Liver (tissue), 9 donors: ENCODE results near the gene TOB1. TPM values are rescaled to one million over a fixed set of nuclear protein-coding genes. Genes with fewer than 3 reads are reported as not detected.

Source experiments
- DNase-seq: peaks from one replicate; pipeline ENCODE4 v3.0.0-alpha.2; 2017; ENCODE audit warnings: low spot score
- H3K27ac ChIP-seq, 2 donors: one replicate each; pipeline ENCODE4 v1.7.0; 2013; ENCODE audit warnings: inconsistent platforms in 2 of 2, low read length in 2 of 2, control low read depth in 1 of 2, low read depth in 1 of 2, mild to moderate bottlenecking in 1 of 2
- H3K27me3 ChIP-seq, 4 donors: one replicate each; pipeline versions ENCODE4 v1.6.1 to v1.7.0; 2013; ENCODE audit warnings: low read length in 3 of 4, inconsistent platforms in 1 of 4, mild to moderate bottlenecking in 1 of 4, moderate library complexity in 1 of 4; ENCODE audit not compliant: control insufficient read depth in 4 of 4, insufficient read depth in 4 of 4
- H3K36me3 ChIP-seq, 4 donors: one replicate each; pipeline versions ENCODE4 v1.6.1 to v1.7.0; 2013; ENCODE audit warnings: low read length in 3 of 4, mild to moderate bottlenecking in 3 of 4, low read depth in 1 of 4, moderate library complexity in 1 of 4; ENCODE audit not compliant: control insufficient read depth in 4 of 4, insufficient read depth in 3 of 4
- H3K4me1 ChIP-seq, 4 donors: one replicate each; pipeline versions ENCODE4 v1.6.1 to v1.7.0; 2013; ENCODE audit warnings: low read length in 3 of 4, mild to moderate bottlenecking in 3 of 4, moderate library complexity in 1 of 4; ENCODE audit not compliant: control insufficient read depth in 4 of 4, insufficient read depth in 4 of 4
- H3K4me3 ChIP-seq, 3 donors: one replicate each; pipeline versions ENCODE4 v1.6.1 to v1.7.0; 2013; ENCODE audit warnings: low read length in 3 of 3, control low read depth in 1 of 3, low read depth in 1 of 3, mild to moderate bottlenecking in 1 of 3
- H3K9ac ChIP-seq, 2 donors: one replicate each; pipeline ENCODE4 v1.7.0; 2013; ENCODE audit warnings: low read length in 2 of 2, mild to moderate bottlenecking in 2 of 2, moderate library complexity in 2 of 2, control low read depth in 1 of 2, low read depth in 1 of 2
- H3K9me3 ChIP-seq, 4 donors: one replicate each; pipeline versions ENCODE4 v1.6.1 to v1.7.0; 2013; ENCODE audit warnings: low read length in 3 of 4; ENCODE audit not compliant: control insufficient read depth in 4 of 4
- CTCF ChIP-seq: fragments of 150-350 bp; IDR thresholded peaks from 2 replicates; pipeline ENCODE4 v1.5.1; 2017; ENCODE audit warnings: improper control_type of control experiment, low read depth, low read length; ENCODE audit not compliant: missing input control
- EGR1 ChIP-seq, 2 donors: IDR thresholded peaks; 2 replicates each; pipeline ENCODE4 v1.6.1; 2016 to 2018; ENCODE audit warnings: antibody characterized with exemption in 2 of 2, low read depth in 2 of 2
- FOXA1 ChIP-seq: IDR thresholded peaks from 2 replicates; pipeline ENCODE4 v1.6.1; 2016; ENCODE audit warnings: antibody characterized with exemption
- HNF4A ChIP-seq, 2 donors: conservative IDR thresholded peaks; 2 replicates each; pipeline ENCODE4 v1.6.1; 2016; ENCODE audit warnings: antibody characterized with exemption in 2 of 2, mild to moderate bottlenecking in 2 of 2
- MAX ChIP-seq: IDR thresholded peaks from 2 replicates; pipeline ENCODE4 v1.6.1; 2016; ENCODE audit warnings: antibody characterized with exemption
- RAD21 ChIP-seq, 2 donors: IDR thresholded peaks; 2 replicates each; pipeline ENCODE4 v1.6.1; 2016; ENCODE audit warnings: antibody characterized with exemption in 2 of 2, mild to moderate bottlenecking in 2 of 2
- REST ChIP-seq: IDR thresholded peaks from 2 replicates; pipeline ENCODE4 v1.6.1; 2016; ENCODE audit warnings: antibody characterized with exemption, mild to moderate bottlenecking
- RXRA ChIP-seq, 2 donors: IDR thresholded peaks; 2 replicates each; pipeline ENCODE4 v1.6.1; 2017 to 2018; ENCODE audit warnings: antibody characterized with exemption in 2 of 2, mild to moderate bottlenecking in 1 of 2
- SP1 ChIP-seq: IDR thresholded peaks from 2 replicates; pipeline ENCODE4 v1.6.1; 2018; ENCODE audit warnings: antibody characterized with exemption, mild to moderate bottlenecking
- YY1 ChIP-seq: IDR thresholded peaks from 2 replicates; pipeline ENCODE4 v1.6.1; 2016; ENCODE audit warnings: antibody characterized with exemption, mild to moderate bottlenecking
- WGBS: extraction: QIAGEN DNeasy Blood & Tissue Kit; methylation state at CpG from one replicate; pipeline ENCODE4 v1.1.7; 2013; 5-methylcytosine and 5-hydroxymethylcytosine counted together
- polyA plus RNA-seq, 2 donors: library from polyadenylated mRNA; stranded (reverse) in 1 of 2; unstranded in 1 of 2; fragments of 200-250 nt in 1 of 2; fragments of >200 nt in 1 of 2; fragmentation: Nextera tagmentation in 1 of 2; extraction: Ambion mirVana in 1 of 2; gene quantifications; one replicate each; pipeline versions ENCODE4 v1.2.1 to v1.2.3, GENCODE V29; 2013 to 2015
- total RNA-seq, 2 donors: library from RNA; depleted of rRNA; stranded (reverse); fragments of >200 nt; gene quantifications; one replicate each; pipeline ENCODE4 v1.2.3, GENCODE V29; 2014
- donor health status: healthy.
- donor health status: healthy.
- donor health status: healthy.
- donor health status: healthy.
- donor health status: healthy.

TOB1 gene
- total and polyA plus RNA-seq, 4 donors = 10.2 to 132 (median 37.8) TPM

- H3K4me3 ChIP-seq = no peak overlapping the region
- H3K9me3 ChIP-seq = no peaks in the 10 kb centered on the region
- 96% methylated on average over 5 of the region's 5 CpGs for WGBS
- H3K9ac ChIP-seq = no peak overlapping the region
- peaks cover 1 to 33% (median 24%) of the 10 kb centered on the region in 4 donors for H3K4me1 ChIP-seq
- no peak overlapping the region for H3K27ac ChIP-seq
- no peak for DNase-seq
- TF ChIP-seq RAD21 (IDR thresholded peaks at IDR 0.05) (no peak), CTCF (no peak)
- H3K36me3 ChIP-seq = no peaks in the 10 kb centered on the region
- no peaks in the 10 kb centered on the region for H3K27me3 ChIP-seq
These were observed 21.6 kb upstream of the TOB1 start for GRCh38 chr17:50887705-50888245.

- Histone ChIP-seq H3K27ac (no peak overlapping the region), H3K27me3 (no peaks in the 10 kb centered on the region), H3K4me3 (no peak overlapping the region), H3K36me3 (no peaks in the 10 kb centered on the region), H3K9ac (no peak overlapping the region), H3K9me3 (peaks cover 0 to 2% (median 0%) of the 10 kb centered on the region in 4 donors), H3K4me1 (peaks cover 1 to 17% (median 9%) of the 10 kb centered on the region in 4 donors)
- 83% methylated on average over 8 of the region's 8 CpGs for WGBS
- no peak for TF ChIP-seq FOXA1
- peak; percentile 28 for TF ChIP-seq SP1
- no peak for TF ChIP-seq REST
- no peak for TF ChIP-seq YY1
- no peak for TF ChIP-seq EGR1 (IDR thresholded peaks at IDR 0.05; ENCODE audit: low read depth in 2 of 2)
- TF ChIP-seq RAD21 (IDR thresholded peaks at IDR 0.05) = peak in 1 of 2 donors; percentile 12
- TF ChIP-seq MAX = no peak
- peak; percentile 35 to 45 for TF ChIP-seq HNF4A (conservative IDR thresholded peaks at IDR 0.05)
- peak in 1 of 2 donors; percentile 28 for TF ChIP-seq RXRA (IDR thresholded peaks at IDR 0.05)
- DNase-seq = no peak
These were observed 18.5 kb upstream of the TOB1 start for GRCh38 chr17:50884439-50885311.
